ENCODE measurements around the gene FGF19.

Gene FGF19

DNA sequence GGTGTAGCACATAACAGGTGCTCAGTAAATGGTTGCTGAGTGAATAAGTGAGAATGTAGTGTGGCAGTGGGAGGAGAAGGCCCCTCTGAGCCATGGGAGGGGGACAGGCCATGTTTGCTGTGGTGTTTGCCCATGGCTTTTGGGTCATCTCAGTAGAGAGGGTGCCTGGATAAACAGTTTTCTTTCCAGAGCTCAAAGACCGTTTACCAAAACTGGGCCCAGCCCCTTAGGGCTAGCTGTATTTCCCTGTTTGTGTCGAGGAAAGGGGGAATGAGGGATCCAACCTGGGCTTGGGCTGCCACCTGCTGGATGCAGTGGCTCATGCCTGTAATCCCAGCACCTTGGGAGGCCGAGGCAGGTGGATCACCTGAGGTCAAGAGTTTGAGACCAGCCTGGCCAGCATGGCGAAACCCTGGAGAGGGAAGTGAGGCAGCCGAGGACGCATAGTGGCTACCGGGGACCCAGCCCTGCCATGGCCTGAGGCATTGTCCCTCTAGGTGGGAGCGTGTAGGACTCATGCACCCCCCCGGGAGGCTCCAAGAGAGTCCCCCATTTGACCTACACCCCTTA lies 20.0 kb downstream of the FGF19 start:
- no peak for DNase-seq (ENCODE audit: low read depth)
- H3K4me3 ChIP-seq (ENCODE audit: low read depth, low read length) = no peak overlapping the region
- TF ChIP-seq CTCF (IDR thresholded peaks at IDR 0.05; ENCODE audit: low read depth, low read length, missing control alignments) = peak; percentile 42

DNA sequence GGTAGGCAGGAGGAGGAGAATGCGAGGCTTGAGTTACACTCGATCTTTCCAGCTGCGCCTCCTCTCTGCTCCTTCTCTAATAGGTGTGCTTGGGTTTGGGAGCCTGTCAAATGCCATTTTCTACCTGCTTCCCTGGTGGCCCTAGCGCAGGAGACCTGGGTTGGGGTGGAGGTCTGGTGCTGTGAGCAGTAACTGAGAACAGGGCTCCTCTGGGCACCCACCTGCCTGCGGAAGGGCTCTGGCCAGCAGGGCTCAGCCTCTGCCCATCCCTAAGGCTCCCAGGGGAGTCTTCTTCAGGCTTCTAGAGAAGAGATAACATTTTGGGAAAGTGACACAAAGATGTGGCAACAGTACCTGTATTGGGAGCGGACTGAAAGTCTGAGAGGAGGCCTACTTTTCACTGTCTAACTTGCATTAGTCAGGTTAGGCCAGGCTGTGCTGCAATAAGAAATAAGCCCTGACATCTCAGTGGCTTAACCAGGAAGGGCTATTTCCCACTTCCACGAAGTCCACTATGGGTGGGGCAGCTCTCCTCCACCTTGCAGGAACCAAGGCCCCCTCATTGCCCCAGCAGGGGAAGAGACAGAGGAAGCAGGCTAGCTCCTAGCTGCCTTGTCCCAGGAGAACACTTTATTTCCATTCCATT lies 21.0 kb downstream of the FGF19 start:
- no peak overlapping the region for H3K4me3 ChIP-seq (ENCODE audit: low read depth, low read length)
- DNase-seq (ENCODE audit: low read depth) = no peak
- no peak for TF ChIP-seq CTCF (IDR thresholded peaks at IDR 0.05; ENCODE audit: low read depth, low read length, missing control alignments)

DNA sequence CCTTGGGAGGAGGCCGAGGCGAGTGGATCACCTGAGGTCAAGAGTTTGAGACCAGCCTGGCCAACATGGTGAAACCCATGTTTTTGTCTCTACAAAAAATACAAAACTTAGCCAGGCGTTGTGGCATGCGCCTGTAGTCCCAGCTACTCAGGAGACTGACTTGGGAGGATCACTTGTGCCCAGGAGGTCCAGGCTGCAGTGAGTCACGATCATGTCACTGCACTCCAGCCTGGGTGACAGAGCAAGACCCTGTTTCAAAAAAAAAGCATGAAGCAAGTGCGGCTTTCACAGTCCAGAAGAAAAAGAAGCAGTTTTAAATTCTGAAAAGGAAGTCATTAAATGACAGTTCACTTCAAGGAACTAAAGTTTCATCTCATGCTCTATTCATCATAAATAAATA lies 21.6 kb downstream of the FGF19 start:
- TF ChIP-seq CTCF (IDR thresholded peaks at IDR 0.05; ENCODE audit: low read depth, low read length, missing control alignments) = no peak
- DNase-seq (ENCODE audit: low read depth) = no peak
- H3K4me3 ChIP-seq (ENCODE audit: low read depth, low read length) = no peak overlapping the region

DNA sequence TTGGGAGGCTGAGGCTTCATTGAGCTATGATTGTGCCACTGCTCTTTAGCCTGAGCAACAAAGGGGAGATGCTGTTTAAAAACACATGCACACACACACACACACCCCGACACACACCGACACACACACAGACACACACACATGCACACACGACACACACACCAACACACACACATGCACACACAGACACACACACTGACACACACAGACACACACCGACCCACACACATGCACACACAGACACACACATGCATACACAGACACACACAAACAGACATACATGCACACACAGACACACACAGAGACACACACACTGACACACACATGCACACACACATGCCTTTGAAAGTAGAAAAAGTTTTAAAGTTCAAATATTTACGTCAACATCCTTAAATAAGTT lies 23.1 kb downstream of the FGF19 start:
- H3K4me3 ChIP-seq (ENCODE audit: low read depth, low read length) = no peak overlapping the region
- no peak for TF ChIP-seq CTCF (IDR thresholded peaks at IDR 0.05; ENCODE audit: low read depth, low read length, missing control alignments)
- DNase-seq (ENCODE audit: low read depth) = no peak

DNA sequence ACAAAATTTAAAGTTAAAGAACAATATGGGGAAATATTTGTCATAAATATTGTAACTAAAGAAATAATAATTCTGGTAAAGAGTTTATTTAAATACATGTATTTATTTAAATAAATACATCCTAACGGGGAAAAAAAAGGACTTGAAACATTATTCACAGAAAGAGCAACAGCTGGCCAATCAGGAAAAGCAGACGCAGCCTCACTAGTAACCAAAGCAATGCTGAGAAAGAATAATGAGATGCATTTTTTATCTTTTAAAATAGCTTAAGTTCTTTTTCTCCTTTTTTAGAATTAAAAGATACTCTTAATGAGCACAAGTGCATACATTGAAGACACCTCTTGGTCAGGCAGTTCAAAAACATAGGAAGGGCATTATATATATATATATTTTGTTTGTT lies 26.1 kb downstream of the FGF19 start:
- no peak overlapping the region for H3K4me3 ChIP-seq (ENCODE audit: low read depth, low read length)
- DNase-seq (ENCODE audit: low read depth) = no peak
- TF ChIP-seq CTCF (IDR thresholded peaks at IDR 0.05; ENCODE audit: low read depth, low read length, missing control alignments) = no peak

- no peak for TF ChIP-seq CTCF (IDR thresholded peaks at IDR 0.05; ENCODE audit: low read depth, low read length, missing control alignments)
- DNase-seq (ENCODE audit: low read depth) = peak; percentile 61
- H3K4me3 ChIP-seq (ENCODE audit: low read depth, low read length) = peak within 1 kb of the TSS; percentile 96
Observed at GRCh38 chr11:69674886-69675714, 28.7 kb downstream of the FGF19 start, which contains the start of gene LTO1. TSS of gene LTO1 (minus strand) at chr11:69675353. CDS start at chr11:69675239, 114 bp downstream.

All from GM12864 (cell line).